ENCODE measurements around the gene VPS13D.

GRCh38 chr1:12353981-12354380, 124.2 kb downstream of the VPS13D start:
- TF ChIP-seq CTCF (IDR thresholded peaks at IDR 0.05) (no peak), POLR2AphosphoS5 (IDR thresholded peaks at IDR 0.05; ENCODE audit: low read depth, low read length) (no peak), SIN3A (IDR thresholded peaks at IDR 0.05; ENCODE audit: borderline replicate concordance, insufficient read depth, low read depth, low read length) (no peak), TCF7L2 (IDR thresholded peaks at IDR 0.05; ENCODE audit: low read depth, low read length) (no peak), REST (IDR thresholded peaks at IDR 0.05; ENCODE audit: insufficient read depth in 1 of 2, low read depth in 2 of 2, low read length in 1 of 2) (no peak)

Data from Panc1 (cell line).